Measurements from ENCODE around the gene MARCHF6. TPM values are rescaled to one million over a fixed set of nuclear protein-coding genes. Genes with fewer than 3 reads are reported as not detected.

MARCHF6 gene
- total and polyA plus RNA-seq, 9 of the 15 experiments (the other 6 are each of a cell fraction or from before 2014, with no cell fraction given), result 74.1 to 456 (median 116) TPM

GRCh38 chr5:10353241-10354047, at the start of gene MARCHF6 (continued):
- 0 out of 2 replicates have a peak, but pooled peaks have one; percentile 23 for TF ChIP-seq KLF1 (tag; IDR thresholded peaks at IDR 0.05)
- peak; percentile 97 for TF ChIP-seq TAF1 (IDR thresholded peaks at IDR 0.05; ENCODE audit: control insufficient read depth, extremely low read depth, insufficient read depth, low read length, severe bottlenecking)
- no peak for TF ChIP-seq ELF4 (CRISPR knock-in tag; IDR thresholded peaks at IDR 0.05)
- TF ChIP-seq GMEB1 (CRISPR knock-in tag; IDR thresholded peaks at IDR 0.05), result peak; percentile 47
- TF ChIP-seq TBL1XR1 (IDR thresholded peaks at IDR 0.05; ENCODE audit: low read length in 2 of 2), result peak in 1 of 2 experiments; percentile 41; a peak in 2 of 4 replicates
- peak; percentile 75; the same call in 1 of the 2 replicates for TF ChIP-seq ZNF431 (CRISPR knock-in tag; IDR thresholded peaks at IDR 0.05)
- TF ChIP-seq GTF2E2 (tag; IDR thresholded peaks at IDR 0.05), result peak; percentile 89; the same call in 1 of the 2 replicates
- TF ChIP-seq HOXB6 (CRISPR knock-in tag; IDR thresholded peaks at IDR 0.05; ENCODE audit: borderline replicate concordance), result no peak
- peak; percentile 98 for TF ChIP-seq POLR2A (conservative IDR thresholded peaks at IDR 0.05)
- TF ChIP-seq ZKSCAN8 (CRISPR knock-in tag; IDR thresholded peaks at IDR 0.05), result no peak
- no peak for TF ChIP-seq SMARCB1 (IDR thresholded peaks at IDR 0.05; ENCODE audit: insufficient read length, low read depth)
- TF ChIP-seq GABPA (tag; conservative IDR thresholded peaks at IDR 0.05; ENCODE audit: low read depth), result peak; percentile 98
- no peak for TF ChIP-seq CBX2 (IDR thresholded peaks at IDR 0.05; ENCODE audit: insufficient read depth, low read length, poor library complexity, severe bottlenecking)
- TF ChIP-seq CBFA2T2 (conservative IDR thresholded peaks at IDR 0.05), result no peak
- TF ChIP-seq ZNF407 (IDR thresholded peaks at IDR 0.05; ENCODE audit: low read depth), result no peak
- peak; percentile 50 for TF ChIP-seq ZBTB2 (IDR thresholded peaks at IDR 0.05)
- no peak for TF ChIP-seq SNAPC5 (CRISPR knock-in tag; IDR thresholded peaks at IDR 0.05)
